HEK293 (cell line): ENCODE measurements around the gene PHACTR1.

ENCODE experiments used
- CTCF ChIP-seq: fragments of 450-650 bp; formaldehyde crosslinking; IDR thresholded peaks from 2 replicates; pipeline ENCODE4 v1.5.1; 2016; ENCODE audit warnings: missing biosample characterization, missing genetic modification characterization
- MEIS1 ChIP-seq: sonication (generic); formaldehyde crosslinking; IDR thresholded peaks from 2 replicates; pipeline ENCODE4 v1.8.1; 2022; ENCODE audit warnings: missing genetic modification reagents, mild to moderate bottlenecking, borderline replicate concordance
- ZBTB1 ChIP-seq: fragments of 450-650 bp; formaldehyde crosslinking; IDR thresholded peaks from 2 replicates; pipeline ENCODE4 v1.5.1; 2016; ENCODE audit warnings: missing biosample characterization, missing genetic modification characterization
- ZBTB11 ChIP-seq: fragments of 450-650 bp; formaldehyde crosslinking; conservative IDR thresholded peaks from 2 replicates; pipeline ENCODE4 v1.5.1; 2016; ENCODE audit warnings: low read depth, missing biosample characterization, missing genetic modification characterization
- ZNF274 ChIP-seq, 2 experiments: fragments of 200-500 bp in 1 of 2; fragments of 450-650 bp in 1 of 2; sonication (Bioruptor generic) in 1 of 2; formaldehyde crosslinking in 1 of 2; IDR thresholded peaks; 2 replicates each; pipeline versions ENCODE4 v1.5.1 to v1.6.1; 2014 to 2016; ENCODE audit warnings: borderline replicate concordance in 1 of 2, inconsistent platforms in 1 of 2, low read length in 1 of 2, missing biosample characterization in 1 of 2, missing genetic modification characterization in 1 of 2
- ZNF302 ChIP-seq: fragments of 450-650 bp; formaldehyde crosslinking; IDR thresholded peaks from 2 replicates; pipeline ENCODE4 v1.5.1; 2016; ENCODE audit warnings: missing biosample characterization, missing genetic modification characterization, low read depth
- ZNF311 ChIP-seq: fragments of 450-650 bp; formaldehyde crosslinking; IDR thresholded peaks from 2 replicates; pipeline ENCODE4 v1.5.1; 2017; ENCODE audit warnings: missing biosample characterization, missing genetic modification characterization, borderline replicate concordance
- ZNF558 ChIP-seq: fragments of 450-650 bp; formaldehyde crosslinking; IDR thresholded peaks from 2 replicates; pipeline ENCODE4 v1.5.1; 2016; ENCODE audit warnings: missing biosample characterization, missing genetic modification characterization

- TF ChIP-seq ZBTB1 (tag by site-specific recombination) (no peak), CTCF (no peak), MEIS1 (CRISPR knock-in tag) (no peak), ZNF274 (IDR thresholded peaks at IDR 0.05; ENCODE audit: low read length) (no peak), ZNF274 (tag by site-specific recombination; IDR thresholded peaks at IDR 0.05; ENCODE audit: borderline replicate concordance) (no peak), ZNF311 (tag by site-specific recombination) (no peak), ZNF558 (tag by site-specific recombination) (no peak), ZNF302 (tag by site-specific recombination) (no peak), ZBTB11 (tag by site-specific recombination) (no peak)
Measured at GRCh38 chr6:12719017-12719416, 2.5 kb downstream of the PHACTR1 start.
